Body of pancreas (tissue), 4 donors: ENCODE data around the gene SDC3. TPM values are rescaled to one million over a fixed set of nuclear protein-coding genes. Genes with fewer than 3 reads are reported as not detected.

Experiments
- ATAC-seq: fragments of 150-250 bp; one replicate; pipeline ENCODE4 v1.9.1; 2016
- DNase-seq, 4 donors: peaks; one replicate each; pipeline ENCODE4 v3.0.0-alpha.2; 2019
- H3K27ac ChIP-seq, 4 donors: fragments of 200-600 bp; sonication (generic); 1 replicate in 3 of 4; 2 replicates in 1 of 4; pipeline versions ENCODE4 v1.5.1 to v1.6.1; 2016 to 2019; ENCODE audit warnings: mild to moderate bottlenecking in 1 of 4, mixed read lengths in 1 of 4, moderate library complexity in 1 of 4
- H3K27me3 ChIP-seq, 2 donors: fragments of 200-600 bp; sonication (generic); one replicate each; pipeline ENCODE4 v1.6.0; 2016; ENCODE audit warnings: mild to moderate bottlenecking in 1 of 2
- H3K36me3 ChIP-seq, 2 donors: fragments of 200-600 bp; sonication (generic); replicated peaks in 1 of 2; 2 replicates each; pipeline ENCODE4 v1.5.1; 2016; ENCODE audit warnings: low read depth in 2 of 2; ENCODE audit not compliant: insufficient read depth in 1 of 2
- H3K4me1 ChIP-seq: fragments of 200-600 bp; sonication (generic); one replicate; pipeline ENCODE4 v1.6.0; 2016
- H3K4me3 ChIP-seq, 2 donors: fragments of 200-600 bp; sonication (generic); 1 replicate in 1 of 2; 2 replicates in 1 of 2; pipeline ENCODE4 v1.5.1; 2016 to 2019
- H3K9me3 ChIP-seq, 3 donors: fragments of 200-600 bp; sonication (generic); 1 replicate in 2 of 3; 2 replicates in 1 of 3; pipeline ENCODE4 v1.5.1; 2016
- POLR2A ChIP-seq, 3 donors: fragments of 450-650 bp; IDR thresholded peaks; one replicate each; pipeline ENCODE4 v1.6.1; 2016; ENCODE audit warnings: antibody characterized with exemption in 3 of 3, mild to moderate bottlenecking in 2 of 3
- WGBS, 2 donors: methylation state at CpG; one replicate each; pipeline ENCODE4 v1.1.5; 2017; 5-methylcytosine and 5-hydroxymethylcytosine counted together
- intact Hi-C: fragments of 100-400 bp; cut with DNase I; formaldehyde crosslinking; loops from one replicate; pipeline ENCODE4 v1.15.1; 2023
- total RNA-seq, 2 donors: library from RNA; depleted of rRNA; stranded (reverse); fragments of >200 nt; gene quantifications; one replicate each; pipeline ENCODE4 v1.1.0, GENCODE V29; 2016
- TF ChIP-seq, protein P1 (sequence below), 7 experiments: fragments of 450-650 bp in 4 of 7; fragments of 200-600 bp in 3 of 7; sonication (generic) in 3 of 7; IDR thresholded peaks; one replicate each; pipeline ENCODE4 v1.5.1; 2016 to 2019; ENCODE audit warnings: antibody characterized with exemption in 7 of 7

SDC3 gene
- total RNA-seq, 2 donors from 2014 or later, result 7.8 to 19.1 TPM

DNA sequence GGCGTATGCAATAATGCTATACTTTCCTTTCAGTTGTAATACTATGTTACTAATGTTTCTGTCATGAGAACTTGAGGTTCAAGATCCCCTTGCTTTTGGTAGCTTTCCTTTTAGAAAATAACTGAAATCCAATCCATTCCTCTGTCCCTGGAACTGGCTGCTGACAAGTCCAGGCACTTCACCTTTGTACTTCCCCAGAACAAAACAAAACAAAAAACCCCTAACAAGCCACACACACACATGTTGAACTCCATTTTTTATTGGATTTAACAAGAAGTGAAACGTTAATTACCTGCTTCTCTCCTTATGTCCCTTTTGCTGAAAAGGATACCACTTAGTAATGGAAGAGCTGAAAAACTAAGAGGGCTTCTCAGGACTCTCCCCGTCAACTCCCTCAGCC lies 26.1 kb upstream of the SDC3 start:
- 82 to 92% methylated on average over 3 of the region's 3 CpGs for WGBS, 2 donors

DNA sequence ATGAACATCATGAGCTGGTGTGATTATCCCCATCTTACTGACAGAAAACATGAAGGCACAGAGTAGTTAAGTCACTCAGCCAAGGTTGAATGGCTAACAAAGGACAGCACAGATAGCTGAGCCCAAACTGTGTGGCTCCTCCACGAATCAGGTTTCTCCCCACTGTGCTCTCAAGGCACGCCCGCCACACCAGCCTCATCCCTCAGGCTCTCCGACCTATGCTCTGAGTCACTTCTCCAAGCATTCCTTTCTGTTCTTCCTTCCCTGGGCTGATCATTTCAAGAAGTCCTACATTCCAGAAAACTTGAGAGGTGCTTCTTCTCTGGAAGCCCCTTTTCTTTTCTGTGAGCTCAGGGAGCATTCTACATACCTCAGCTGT lies 25.3 kb upstream of the SDC3 start:
- H3K27ac ChIP-seq, result no peak overlapping the region
- no peak for ATAC-seq
- intact Hi-C loops, result no loop called here
- peaks cover 6 to 27% of the 10 kb centered on the region in 2 donors for H3K36me3 ChIP-seq
- 89 to 90% methylated on average over 4 of the region's 4 CpGs for WGBS, 2 donors
- no peaks in the 10 kb centered on the region for H3K4me1 ChIP-seq
- TF ChIP-seq, protein P1, sequence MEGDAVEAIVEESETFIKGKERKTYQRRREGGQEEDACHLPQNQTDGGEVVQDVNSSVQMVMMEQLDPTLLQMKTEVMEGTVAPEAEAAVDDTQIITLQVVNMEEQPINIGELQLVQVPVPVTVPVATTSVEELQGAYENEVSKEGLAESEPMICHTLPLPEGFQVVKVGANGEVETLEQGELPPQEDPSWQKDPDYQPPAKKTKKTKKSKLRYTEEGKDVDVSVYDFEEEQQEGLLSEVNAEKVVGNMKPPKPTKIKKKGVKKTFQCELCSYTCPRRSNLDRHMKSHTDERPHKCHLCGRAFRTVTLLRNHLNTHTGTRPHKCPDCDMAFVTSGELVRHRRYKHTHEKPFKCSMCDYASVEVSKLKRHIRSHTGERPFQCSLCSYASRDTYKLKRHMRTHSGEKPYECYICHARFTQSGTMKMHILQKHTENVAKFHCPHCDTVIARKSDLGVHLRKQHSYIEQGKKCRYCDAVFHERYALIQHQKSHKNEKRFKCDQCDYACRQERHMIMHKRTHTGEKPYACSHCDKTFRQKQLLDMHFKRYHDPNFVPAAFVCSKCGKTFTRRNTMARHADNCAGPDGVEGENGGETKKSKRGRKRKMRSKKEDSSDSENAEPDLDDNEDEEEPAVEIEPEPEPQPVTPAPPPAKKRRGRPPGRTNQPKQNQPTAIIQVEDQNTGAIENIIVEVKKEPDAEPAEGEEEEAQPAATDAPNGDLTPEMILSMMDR (IDR thresholded peaks at IDR 0.05), result no peak
- no peak for TF ChIP-seq POLR2A (IDR thresholded peaks at IDR 0.05)
- no peaks in the 10 kb centered on the region for H3K9me3 ChIP-seq
- no peak overlapping the region for H3K4me3 ChIP-seq
- DNase-seq, result no peak
- H3K27me3 ChIP-seq, result no peaks in the 10 kb centered on the region

More for the DNA sequence above, 26.1 kb upstream of the SDC3 start:
- Histone ChIP-seq H3K4me3 (no peak overlapping the region), H3K27ac (no peak overlapping the region), H3K27me3 (no peaks in the 10 kb centered on the region), H3K36me3 (peaks cover 6 to 29% of the 10 kb centered on the region in 2 donors), H3K4me1 (no peaks in the 10 kb centered on the region), H3K9me3 (no peaks in the 10 kb centered on the region)
- ATAC-seq, result no peak
- TF ChIP-seq POLR2A (IDR thresholded peaks at IDR 0.05), result no peak
- TF ChIP-seq, protein P1 (IDR thresholded peaks at IDR 0.05), result no peak
- no peak for DNase-seq
- intact Hi-C loops, result no loop called here

DNA sequence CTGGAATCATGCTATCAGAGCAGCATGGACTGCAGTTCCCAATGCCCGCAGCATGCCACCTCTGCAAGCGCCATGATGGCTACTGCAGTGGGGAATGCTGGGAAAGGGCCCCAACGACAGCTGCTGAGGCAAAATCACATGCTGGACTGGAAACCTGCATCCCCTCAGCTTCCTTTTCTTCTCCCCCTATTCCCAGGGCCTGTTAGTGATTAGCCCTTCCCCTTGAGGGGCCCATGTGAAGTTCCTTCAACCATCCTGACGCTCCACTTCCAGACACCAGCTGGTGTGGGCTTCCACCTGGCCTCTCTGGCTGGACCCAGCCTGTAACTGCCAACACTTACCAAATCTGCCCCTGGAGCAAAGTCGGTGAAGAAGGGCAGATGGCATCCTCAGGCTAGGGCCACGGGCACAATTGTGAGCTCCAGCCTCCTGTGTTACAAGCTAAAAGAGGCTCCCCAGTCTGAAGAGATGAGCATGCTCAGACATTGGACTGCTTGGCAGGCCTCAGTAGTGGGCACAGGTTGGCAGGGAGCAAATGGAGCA lies 22.1 kb upstream of the SDC3 start:
- TF ChIP-seq, protein P1 (IDR thresholded peaks at IDR 0.05), result no peak
- TF ChIP-seq POLR2A (IDR thresholded peaks at IDR 0.05), result no peak
- H3K9me3 ChIP-seq, result no peaks in the 10 kb centered on the region
- H3K4me3 ChIP-seq, result no peak overlapping the region
- no peak for DNase-seq
- H3K27me3 ChIP-seq, result no peaks in the 10 kb centered on the region
- 78 to 85% methylated on average over 6 of the region's 6 CpGs for WGBS, 2 donors
- no peak for ATAC-seq
- H3K27ac ChIP-seq, result no peak overlapping the region
- H3K36me3 ChIP-seq, result peaks cover 0 to 16% of the 10 kb centered on the region in 2 donors
- intact Hi-C loops, result no loop called here
- no peaks in the 10 kb centered on the region for H3K4me1 ChIP-seq

DNA sequence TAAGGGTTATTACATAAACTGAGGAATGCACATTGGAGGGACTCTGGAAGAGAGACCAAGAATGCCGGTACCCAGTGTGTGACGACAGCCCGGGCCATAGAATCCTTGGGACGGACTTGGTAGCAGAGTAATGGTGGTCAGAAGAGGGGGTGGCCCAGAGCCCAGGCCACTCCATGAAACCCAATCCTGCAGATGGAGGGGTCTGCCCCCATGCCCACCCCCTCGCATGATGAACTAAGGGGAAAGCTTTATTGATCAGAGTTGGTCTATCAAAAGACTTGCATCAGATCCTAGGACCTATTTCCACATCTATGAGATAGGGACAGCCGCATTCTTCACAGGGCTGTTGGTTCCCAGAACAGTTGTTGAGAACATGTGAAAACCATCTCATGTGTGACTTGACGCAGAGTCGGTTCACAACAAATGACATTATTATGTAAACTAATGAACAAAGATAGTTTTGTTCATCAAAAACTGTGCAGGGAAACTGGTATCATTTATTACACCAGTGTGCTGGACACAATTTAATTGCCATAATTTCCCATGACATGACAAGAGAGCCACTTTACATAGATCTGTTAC lies 21.5 kb upstream of the SDC3 start:
- Histone ChIP-seq H3K4me1 (no peaks in the 10 kb centered on the region), H3K27me3 (no peaks in the 10 kb centered on the region), H3K36me3 (peaks cover 0 to 13% of the 10 kb centered on the region in 2 donors), H3K9me3 (no peaks in the 10 kb centered on the region), H3K27ac (no peak overlapping the region), H3K4me3 (no peak overlapping the region)
- ATAC-seq, result peak; percentile 31
- WGBS, 2 donors, result 56 to 59% methylated on average over 8 of the region's 8 CpGs
- DNase-seq, result no peak
- TF ChIP-seq, protein P1 (IDR thresholded peaks at IDR 0.05), result no peak
- no peak for TF ChIP-seq POLR2A (IDR thresholded peaks at IDR 0.05)
- intact Hi-C loops, result no loop called here
